Measurements from ENCODE around the gene TCP11.

Gene TCP11

GRCh38 chr6:35099116-35099515 is 42.0 kb downstream of the TCP11 start:
- H3K79me2 ChIP-seq (ENCODE audit: control insufficient read depth, low read length): no peaks in the 10 kb centered on the region

GRCh38 chr6:35096129-35096862 is 44.8 kb downstream of the TCP11 start:
- Histone ChIP-seq H3K79me2 (ENCODE audit: control insufficient read depth, low read length) (no peaks in the 10 kb centered on the region), H3K4me1 (ENCODE audit: control insufficient read depth, low read length) (no peaks in the 10 kb centered on the region), H3K27me3 (ENCODE audit: control insufficient read depth, low read length) (peaks cover 15% of the 10 kb centered on the region), H3K4me2 (ENCODE audit: low read length) (no peak overlapping the region), H3K9me2 (replicated peaks; ENCODE audit: control insufficient read depth, low read length) (no peaks in the 10 kb centered on the region), H3K9me3 (ENCODE audit: control insufficient read depth, insufficient read depth, low read length) (no peaks in the 10 kb centered on the region), H3K36me3 (ENCODE audit: control insufficient read depth, low read length) (no peaks in the 10 kb centered on the region), H3K4me3 (ENCODE audit: low read length) (no peak overlapping the region), H3K27ac (ENCODE audit: low read depth, low read length) (no peak overlapping the region), H3F3A (ENCODE audit: control insufficient read depth, insufficient read depth) (no peaks in the 10 kb centered on the region), H4K20me1 (ENCODE audit: control insufficient read depth, insufficient read depth, low read depth, low read length) (no peaks in the 10 kb centered on the region)
- TF ChIP-seq CTCF (IDR thresholded peaks at IDR 0.05; ENCODE audit: low read depth, low read length, poor library complexity, severe bottlenecking): no peak
- TF ChIP-seq EZH2phosphoT487 (IDR thresholded peaks at IDR 0.05; ENCODE audit: borderline replicate concordance, low read length): no peak

More at GRCh38 chr6:35099116-35099515, 42.0 kb downstream of the TCP11 start:
- Histone ChIP-seq H3K27ac (ENCODE audit: low read depth, low read length) (no peak overlapping the region), H3K36me3 (ENCODE audit: control insufficient read depth, low read length) (no peaks in the 10 kb centered on the region), H3K9me2 (replicated peaks; ENCODE audit: control insufficient read depth, low read length) (no peaks in the 10 kb centered on the region), H3K4me1 (ENCODE audit: control insufficient read depth, low read length) (no peaks in the 10 kb centered on the region), H3K4me2 (ENCODE audit: low read length) (no peak overlapping the region), H4K20me1 (ENCODE audit: control insufficient read depth, insufficient read depth, low read depth, low read length) (no peaks in the 10 kb centered on the region), H3F3A (ENCODE audit: control insufficient read depth, insufficient read depth) (no peaks in the 10 kb centered on the region), H3K9me3 (ENCODE audit: control insufficient read depth, insufficient read depth, low read length) (no peaks in the 10 kb centered on the region), H3K27me3 (ENCODE audit: control insufficient read depth, low read length) (peaks cover 15% of the 10 kb centered on the region), H3K4me3 (ENCODE audit: low read length) (no peak overlapping the region)
- no peak for TF ChIP-seq EZH2phosphoT487 (IDR thresholded peaks at IDR 0.05; ENCODE audit: borderline replicate concordance, low read length)
- TF ChIP-seq CTCF (IDR thresholded peaks at IDR 0.05; ENCODE audit: low read depth, low read length, poor library complexity, severe bottlenecking): no peak

GRCh38 chr6:35094183-35094582 is 47.0 kb downstream of the TCP11 start:
- TF ChIP-seq EZH2phosphoT487 (IDR thresholded peaks at IDR 0.05; ENCODE audit: borderline replicate concordance, low read length) (no peak), CTCF (IDR thresholded peaks at IDR 0.05; ENCODE audit: low read depth, low read length, poor library complexity, severe bottlenecking) (no peak)
- H3K9me2 ChIP-seq (replicated peaks; ENCODE audit: control insufficient read depth, low read length): no peaks in the 10 kb centered on the region
- no peak overlapping the region for H3K4me2 ChIP-seq (ENCODE audit: low read length)
- H3K9me3 ChIP-seq (ENCODE audit: control insufficient read depth, insufficient read depth, low read length): no peaks in the 10 kb centered on the region
- H3K79me2 ChIP-seq (ENCODE audit: control insufficient read depth, low read length): no peaks in the 10 kb centered on the region
- peaks cover 11% of the 10 kb centered on the region for H3K27me3 ChIP-seq (ENCODE audit: control insufficient read depth, low read length)
- no peaks in the 10 kb centered on the region for H3F3A ChIP-seq (ENCODE audit: control insufficient read depth, insufficient read depth)
- no peaks in the 10 kb centered on the region for H4K20me1 ChIP-seq (ENCODE audit: control insufficient read depth, insufficient read depth, low read depth, low read length)
- H3K27ac ChIP-seq (ENCODE audit: low read depth, low read length): no peak overlapping the region
- no peaks in the 10 kb centered on the region for H3K36me3 ChIP-seq (ENCODE audit: control insufficient read depth, low read length)
- H3K4me3 ChIP-seq (ENCODE audit: low read length): no peak overlapping the region
- H3K4me1 ChIP-seq (ENCODE audit: control insufficient read depth, low read length): no peaks in the 10 kb centered on the region

Measured in DOHH2 (cell line).